VCaP (cell line): ENCODE data around the gene MYOCOS.

Experiments
- H3K27ac ChIP-seq: fragments of 450-650 bp; 2 replicates; pipeline ENCODE4 v1.5.1; 2017
- CTCF ChIP-seq: fragments of 450-650 bp; conservative IDR thresholded peaks from 2 replicates; pipeline ENCODE4 v1.5.1; 2017; ENCODE audit warnings: mild to moderate bottlenecking, moderate library complexity

MYOCOS gene

GRCh38 chr1:171642197-171642596, 20.2 kb downstream of the MYOCOS start:
- TF ChIP-seq CTCF, result no peak
- no peak overlapping the region for H3K27ac ChIP-seq

- no peak for TF ChIP-seq CTCF
- no peak overlapping the region for H3K27ac ChIP-seq
These were observed 21.1 kb downstream of the MYOCOS start for GRCh38 chr1:171643156-171643555.

- TF ChIP-seq CTCF, result peak; percentile 80
- no peak overlapping the region for H3K27ac ChIP-seq
These were observed 22.9 kb downstream of the MYOCOS start for GRCh38 chr1:171644805-171645483.

- 0 out of 2 replicates have a peak overlapping the region, but pooled peaks have one; percentile 8 for H3K27ac ChIP-seq
These were observed 23.7 kb downstream of the MYOCOS start for GRCh38 chr1:171645553-171646248.

GRCh38 chr1:171646249-171646560, 24.2 kb downstream of the MYOCOS start:
- no peak overlapping the region for H3K27ac ChIP-seq
- TF ChIP-seq CTCF, result no peak

More at GRCh38 chr1:171645553-171646248, 23.7 kb downstream of the MYOCOS start:
- TF ChIP-seq CTCF, result no peak

- TF ChIP-seq CTCF, result no peak
- no peak within 1 kb of the TSS for H3K27ac ChIP-seq
These were observed 30.3 kb downstream of the MYOCOS start, which contains the start of gene MYOC for GRCh38 chr1:171652234-171652822. MYOC (minus strand) TSS chr1:171652688; CDS start chr1:171652611, 77 bp downstream.

GRCh38 chr1:171653796-171654195, 31.8 kb downstream of the MYOCOS start:
- H3K27ac ChIP-seq, result no peak overlapping the region
- no peak for TF ChIP-seq CTCF
